ENCODE data around the gene TFDP3.

Gene TFDP3

GRCh38 chrX:133188631-133189030 is 29.5 kb downstream of the TFDP3 start:
- DNase-seq (ENCODE audit: low read depth in 1 of 2, low spot score in 1 of 2): no peak

GRCh38 chrX:133185938-133186337 is 32.2 kb downstream of the TFDP3 start:
- DNase-seq (ENCODE audit: low read depth in 1 of 2, low spot score in 1 of 2): no peak

GRCh38 chrX:133185119-133185518 is 33.0 kb downstream of the TFDP3 start:
- no peak for DNase-seq (ENCODE audit: low read depth in 1 of 2, low spot score in 1 of 2)

- no peak for DNase-seq (ENCODE audit: low read depth in 1 of 2, low spot score in 1 of 2)
Measured at GRCh38 chrX:133183806-133184205, 34.3 kb downstream of the TFDP3 start.

GRCh38 chrX:133179500-133179899 is 38.7 kb downstream of the TFDP3 start:
- DNase-seq (ENCODE audit: low read depth in 1 of 2, low spot score in 1 of 2): no peak

GRCh38 chrX:133177202-133177601 is 41.0 kb downstream of the TFDP3 start:
- DNase-seq (ENCODE audit: low read depth in 1 of 2, low spot score in 1 of 2): no peak

GRCh38 chrX:133175605-133176004 is 42.5 kb downstream of the TFDP3 start:
- DNase-seq (ENCODE audit: low read depth in 1 of 2, low spot score in 1 of 2): no peak

GRCh38 chrX:133175162-133175561 is 43.0 kb downstream of the TFDP3 start:
- DNase-seq (ENCODE audit: low read depth in 1 of 2, low spot score in 1 of 2): no peak

GRCh38 chrX:133171962-133172708 is 46.0 kb downstream of the TFDP3 start:
- no peak for DNase-seq (ENCODE audit: low read depth in 1 of 2, low spot score in 1 of 2)
